Activated naive CD8-positive, alpha-beta T cell treated with anti-CD3 and anti-CD28 coated beads, Interleukin-2, amount 50 U/mL, for 24 hours (primary cell): ENCODE measurements around the gene ECM2.

Experiments used
- ATAC-seq: fragments of 150-1000 bp; cut with Tn5 transposase; one replicate; pipeline ENCODE4 v1.10.0; 2021
- DNase-seq: peaks from one replicate; pipeline ENCODE4 v3.0.0; 2021
- H3K27ac Mint-ChIP-seq: one replicate; pipeline ENCODE4 v1.8.0; 2021; ENCODE audit warnings: mild to moderate bottlenecking, mixed read lengths
- H3K27me3 Mint-ChIP-seq: one replicate; pipeline ENCODE4 v1.8.0; 2021; ENCODE audit warnings: mixed read lengths
- H3K36me3 Mint-ChIP-seq: one replicate; pipeline ENCODE4 v1.8.0; 2021; ENCODE audit warnings: low read depth, mixed read lengths
- H3K4me1 Mint-ChIP-seq: one replicate; pipeline ENCODE4 v1.8.0; 2021; ENCODE audit warnings: mixed read lengths
- H3K4me3 Mint-ChIP-seq: one replicate; pipeline ENCODE4 v1.8.0; 2021; ENCODE audit warnings: mild to moderate bottlenecking, moderate library complexity, mixed read lengths
- H3K9me3 Mint-ChIP-seq: one replicate; pipeline ENCODE4 v1.8.0; 2021; ENCODE audit warnings: mixed read lengths

ECM2 gene

DNA sequence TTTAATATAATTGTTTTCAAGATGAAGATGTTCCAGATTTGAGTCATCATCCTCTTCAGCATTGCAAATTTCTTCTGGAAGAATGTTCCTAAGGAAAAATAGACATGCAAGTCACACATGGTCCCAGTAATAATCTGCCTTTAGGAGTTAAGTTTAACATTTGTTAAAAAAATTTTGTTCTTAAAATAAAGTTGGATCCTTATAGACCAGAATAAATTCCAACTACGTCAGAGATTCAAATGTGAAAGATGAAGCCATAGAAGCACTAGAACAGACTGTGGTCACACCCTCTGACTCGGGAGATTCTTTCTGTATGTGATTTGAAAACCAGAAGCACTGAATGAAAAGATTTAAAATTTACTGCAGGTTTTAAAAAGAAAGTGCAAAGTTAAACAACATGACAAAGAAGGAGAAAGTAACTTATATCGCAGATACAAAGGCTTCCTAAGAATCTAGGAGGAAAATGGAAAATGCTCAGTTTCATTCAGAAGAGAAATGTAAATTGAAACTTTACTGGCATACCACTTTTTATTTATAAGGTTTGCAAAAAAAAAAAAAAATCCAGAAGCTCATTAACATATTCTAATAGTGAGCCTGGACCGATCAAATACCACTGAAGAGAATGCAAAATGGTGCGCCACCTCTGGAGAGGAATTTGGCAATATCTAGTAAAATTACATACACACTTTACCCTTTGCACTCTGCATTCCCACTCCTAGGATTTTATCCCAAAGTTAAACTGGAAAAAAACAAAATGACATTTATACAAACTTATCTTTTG lies 39.2 kb downstream of the ECM2 start:
- H3K27me3 Mint-ChIP-seq: no peaks in the 10 kb centered on the region
- ATAC-seq: no peak
- H3K4me1 Mint-ChIP-seq: no peaks in the 10 kb centered on the region
- H3K4me3 Mint-ChIP-seq: no peak overlapping the region
- no peaks in the 10 kb centered on the region for H3K9me3 Mint-ChIP-seq
- peaks cover 2% of the 10 kb centered on the region for H3K36me3 Mint-ChIP-seq
- DNase-seq: no peak
- no peak overlapping the region for H3K27ac Mint-ChIP-seq

DNA sequence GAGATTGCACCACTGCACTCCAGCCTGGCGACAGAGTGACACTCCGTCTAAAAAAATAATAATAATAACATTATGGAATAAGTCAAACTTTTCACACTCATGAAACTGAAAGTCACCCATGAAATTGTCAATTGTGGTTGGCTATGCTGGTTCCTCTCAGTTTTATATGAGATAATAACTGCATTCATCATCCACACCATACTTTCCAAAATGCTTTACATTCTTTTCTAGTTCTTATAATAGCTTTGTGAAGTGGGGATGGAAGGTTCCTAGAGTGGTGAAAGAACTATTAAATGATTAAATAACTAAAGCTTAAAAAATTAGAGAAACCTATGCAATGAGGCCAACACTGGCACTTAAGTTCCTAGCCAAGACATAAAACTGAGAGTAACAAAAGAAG lies 40.9 kb downstream of the ECM2 start:
- no peak for ATAC-seq
- Mint-ChIP-seq H3K4me1 (no peaks in the 10 kb centered on the region), H3K9me3 (no peaks in the 10 kb centered on the region), H3K4me3 (no peak overlapping the region), H3K27me3 (no peaks in the 10 kb centered on the region), H3K27ac (no peak overlapping the region), H3K36me3 (peaks cover 2% of the 10 kb centered on the region)
- no peak for DNase-seq

DNA sequence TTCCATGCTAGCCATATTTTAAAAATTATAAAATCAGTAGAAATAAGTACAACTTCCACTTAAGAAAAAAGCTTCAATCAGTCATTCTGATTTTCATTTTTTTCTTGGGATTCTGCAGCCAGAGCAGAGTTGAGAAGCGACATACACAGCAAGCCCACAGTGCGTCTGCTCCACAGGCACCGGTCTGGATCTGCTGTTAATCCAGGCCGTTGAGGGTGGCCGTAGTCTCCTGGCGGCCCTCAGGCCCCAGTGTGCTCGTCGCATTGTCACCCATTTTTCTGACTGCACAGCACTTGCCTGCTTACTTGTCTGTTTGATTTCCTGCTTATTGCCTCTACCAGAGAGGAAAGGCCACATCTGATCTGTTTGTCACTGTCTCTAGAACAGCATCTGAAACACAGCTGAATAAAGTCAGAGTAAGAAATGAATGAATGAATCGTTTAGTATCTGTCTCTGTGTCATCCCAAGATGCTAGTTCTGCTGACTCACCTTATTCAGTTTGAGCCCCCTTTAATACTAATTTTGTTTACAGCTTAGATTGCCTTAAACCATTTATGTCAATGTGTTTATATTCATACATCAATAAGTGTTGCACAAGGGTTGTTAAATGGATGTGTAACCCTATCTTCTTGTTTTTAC lies 41.9 kb downstream of the ECM2 start:
- no peak overlapping the region for H3K27ac Mint-ChIP-seq
- H3K36me3 Mint-ChIP-seq: peaks cover 2% of the 10 kb centered on the region
- no peaks in the 10 kb centered on the region for H3K4me1 Mint-ChIP-seq
- no peaks in the 10 kb centered on the region for H3K27me3 Mint-ChIP-seq
- H3K4me3 Mint-ChIP-seq: no peak overlapping the region
- DNase-seq (no peak), ATAC-seq (no peak)
- no peaks in the 10 kb centered on the region for H3K9me3 Mint-ChIP-seq

DNA sequence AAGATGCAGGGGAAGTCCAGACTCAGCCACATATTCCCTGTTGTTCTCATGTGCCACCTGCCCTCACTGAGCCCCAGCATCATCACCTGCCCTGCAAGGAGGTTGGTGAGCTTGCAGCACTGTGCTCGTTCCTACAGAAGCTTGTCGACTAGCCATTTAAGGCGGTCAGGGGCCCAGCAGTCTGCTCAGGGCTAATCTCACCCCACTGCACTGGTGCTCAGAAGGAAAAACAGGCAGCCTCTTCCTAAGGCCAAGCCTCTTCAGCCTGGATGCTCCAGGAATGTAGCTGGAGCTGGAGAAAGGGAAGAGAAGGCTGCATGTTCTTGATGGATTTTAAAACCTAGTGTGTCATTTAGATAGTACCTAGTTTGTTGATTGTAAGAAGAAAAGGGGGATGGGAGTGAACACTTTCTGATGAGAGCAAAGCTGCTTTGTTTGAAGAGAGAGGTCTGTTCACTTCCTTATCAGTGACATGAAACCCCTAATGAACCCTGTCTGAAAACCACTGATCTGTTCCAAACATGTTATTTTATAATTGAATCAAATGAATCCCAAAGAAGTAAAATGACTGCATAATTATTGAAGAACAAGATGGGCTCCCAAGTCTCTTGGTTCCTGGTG lies 42.9 kb downstream of the ECM2 start:
- H3K36me3 Mint-ChIP-seq: peaks cover 2% of the 10 kb centered on the region
- H3K9me3 Mint-ChIP-seq: no peaks in the 10 kb centered on the region
- H3K27ac Mint-ChIP-seq: no peak overlapping the region
- DNase-seq: no peak
- H3K27me3 Mint-ChIP-seq: no peaks in the 10 kb centered on the region
- H3K4me1 Mint-ChIP-seq: no peaks in the 10 kb centered on the region
- no peak for ATAC-seq
- H3K4me3 Mint-ChIP-seq: no peak overlapping the region

DNA sequence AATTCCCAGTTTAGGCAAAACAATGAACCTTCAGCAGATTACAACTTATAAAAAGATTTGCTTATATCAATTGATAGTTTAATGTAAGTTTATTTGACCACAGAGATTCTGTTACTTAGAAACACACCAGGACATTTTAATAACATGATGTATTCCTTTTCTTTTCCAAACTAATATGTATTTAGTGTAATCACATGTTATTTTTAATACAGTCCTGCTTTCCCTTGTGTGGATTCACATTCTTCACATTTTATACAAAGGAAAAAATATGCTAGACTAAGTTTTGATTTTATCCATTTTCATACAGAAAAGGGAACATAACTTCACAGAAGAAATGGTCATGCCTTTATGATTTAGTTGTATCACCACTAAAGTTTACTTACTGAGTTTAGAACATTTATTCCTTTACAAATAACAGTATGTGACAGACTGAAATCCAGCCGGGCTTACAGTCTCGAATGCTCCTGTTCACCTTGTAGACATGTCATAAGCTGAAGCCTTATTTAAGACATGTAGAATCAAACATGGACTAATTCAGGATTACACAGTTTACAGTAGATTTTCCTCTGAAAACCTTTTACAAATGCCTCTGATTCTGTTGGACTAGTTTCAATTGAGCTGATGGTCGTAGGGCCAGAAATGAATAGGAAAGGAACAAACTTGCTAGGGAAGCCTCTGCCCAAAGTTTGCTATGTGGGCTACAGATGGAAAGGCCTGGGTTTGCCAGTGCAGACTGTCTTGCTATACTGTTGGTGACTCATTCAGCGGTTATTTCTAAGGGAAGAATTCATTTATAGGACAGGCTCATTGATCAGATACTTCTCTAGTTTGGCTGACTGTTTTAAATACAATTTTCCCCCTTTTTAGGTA lies 46.9 kb downstream of the ECM2 start:
- DNase-seq: no peak
- Mint-ChIP-seq H3K4me3 (no peak overlapping the region), H3K36me3 (no peaks in the 10 kb centered on the region), H3K27ac (no peak overlapping the region), H3K4me1 (no peaks in the 10 kb centered on the region), H3K27me3 (no peaks in the 10 kb centered on the region), H3K9me3 (no peaks in the 10 kb centered on the region)
- ATAC-seq: no peak

DNA sequence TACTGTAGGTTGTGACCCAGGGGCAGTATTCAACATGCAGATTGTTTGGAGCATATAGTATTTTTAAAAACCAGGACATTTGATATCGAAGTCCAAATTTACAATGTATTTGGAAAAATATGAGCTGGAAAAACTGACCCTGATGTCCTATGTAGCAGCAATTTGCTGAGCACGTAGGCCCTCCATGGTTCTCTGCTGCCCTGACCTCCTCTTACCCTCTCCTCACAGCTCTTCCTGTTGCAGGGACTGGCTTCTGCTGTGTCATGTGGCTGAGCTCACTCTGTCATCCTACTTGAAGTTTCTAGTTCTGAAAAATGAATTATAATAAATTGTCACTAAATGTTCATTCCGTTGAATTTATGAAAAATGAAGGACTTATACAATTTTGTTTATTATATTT lies 49.4 kb downstream of the ECM2 start:
- Mint-ChIP-seq H3K36me3 (no peaks in the 10 kb centered on the region), H3K4me1 (no peaks in the 10 kb centered on the region), H3K4me3 (no peak overlapping the region), H3K27me3 (no peaks in the 10 kb centered on the region), H3K9me3 (no peaks in the 10 kb centered on the region), H3K27ac (no peak overlapping the region)
- no peak for DNase-seq
- no peak for ATAC-seq

DNA sequence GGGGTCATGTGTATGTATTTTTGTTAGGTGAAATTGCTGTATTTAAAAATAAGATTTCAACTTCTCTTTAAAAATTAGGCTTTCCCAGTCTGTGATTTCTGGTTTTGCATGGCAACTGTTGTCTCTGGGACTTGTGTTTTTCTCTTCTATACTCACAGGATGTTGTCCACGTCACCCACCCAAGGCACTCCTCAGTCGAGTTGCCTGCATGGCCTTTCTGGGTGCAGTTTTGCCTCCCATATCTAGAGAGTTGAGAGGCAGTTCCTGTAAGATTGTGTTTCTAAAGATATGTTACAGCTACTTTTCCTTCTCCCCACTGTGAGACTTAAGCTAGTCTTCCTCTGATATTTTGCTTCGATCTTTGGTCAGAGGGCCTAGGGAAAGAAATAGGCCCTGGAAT lies 51.2 kb downstream of the ECM2 start:
- Mint-ChIP-seq H3K27me3 (no peaks in the 10 kb centered on the region), H3K9me3 (no peaks in the 10 kb centered on the region), H3K4me1 (peaks cover 6% of the 10 kb centered on the region), H3K36me3 (no peaks in the 10 kb centered on the region), H3K4me3 (no peak overlapping the region), H3K27ac (no peak overlapping the region)
- ATAC-seq: no peak
- no peak for DNase-seq

DNA sequence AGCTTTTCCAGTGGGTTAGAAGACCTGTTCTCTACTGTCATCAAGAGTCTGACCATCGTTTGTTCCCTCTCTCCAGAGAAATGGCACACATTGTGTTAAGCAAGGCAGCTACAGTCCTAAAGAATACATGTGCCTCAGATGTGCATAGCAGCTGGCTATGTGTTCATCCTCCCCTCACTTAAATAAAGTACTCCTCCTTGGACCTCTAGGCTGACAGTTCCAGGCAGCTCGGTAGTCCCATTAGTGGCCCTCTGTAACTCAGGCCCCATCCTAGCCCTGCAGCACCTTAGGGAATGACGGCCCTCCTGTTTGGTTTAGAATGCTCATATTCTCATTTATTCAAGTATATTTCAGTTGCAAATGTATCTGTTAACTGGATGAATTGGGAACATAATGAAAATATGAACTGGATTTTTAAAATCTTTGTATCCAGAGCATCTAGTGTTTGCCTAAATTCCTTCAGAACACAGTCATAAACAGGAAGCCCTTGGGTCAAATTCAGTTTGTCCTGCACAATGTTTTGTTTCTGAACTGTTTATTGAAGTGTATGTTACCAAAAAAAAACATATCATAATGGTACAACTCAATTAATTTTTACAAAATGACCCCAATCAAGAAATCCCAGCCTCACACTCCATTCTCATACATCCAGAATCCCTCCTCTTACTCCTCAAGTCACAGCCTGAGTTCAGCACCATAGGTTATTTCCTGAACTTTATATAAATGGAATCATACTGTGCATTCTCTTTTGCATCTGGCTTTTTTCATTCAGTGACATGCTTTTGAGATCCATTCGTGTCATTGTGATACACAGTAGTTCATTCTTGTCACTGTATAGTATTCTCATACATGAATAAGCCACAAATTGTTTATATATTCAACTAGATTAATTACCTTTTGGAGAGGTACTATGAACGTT lies 51.9 kb downstream of the ECM2 start:
- H3K4me3 Mint-ChIP-seq: no peak overlapping the region
- H3K27ac Mint-ChIP-seq: no peak overlapping the region
- no peak for ATAC-seq
- H3K9me3 Mint-ChIP-seq: no peaks in the 10 kb centered on the region
- H3K36me3 Mint-ChIP-seq: no peaks in the 10 kb centered on the region
- H3K27me3 Mint-ChIP-seq: no peaks in the 10 kb centered on the region
- DNase-seq: no peak
- peaks cover 6% of the 10 kb centered on the region for H3K4me1 Mint-ChIP-seq

DNA sequence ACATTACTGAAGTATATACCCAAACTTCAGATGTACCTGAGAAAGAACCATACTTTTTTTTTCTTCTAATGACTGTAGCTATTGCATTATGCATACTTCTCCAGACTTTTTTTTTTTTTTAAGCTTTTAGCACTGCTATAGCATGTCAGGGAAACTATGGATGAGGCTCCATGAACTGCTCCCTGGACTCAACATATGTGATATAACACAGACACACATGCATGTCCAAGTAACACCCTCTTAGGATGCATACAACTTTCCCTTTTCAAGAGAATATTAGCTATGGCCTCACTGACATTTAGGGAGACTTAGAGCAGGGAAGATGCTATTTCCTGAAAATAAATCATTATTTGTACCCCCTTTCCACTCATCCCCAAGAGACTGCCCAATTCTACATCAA lies 53.0 kb downstream of the ECM2 start:
- Mint-ChIP-seq H3K27me3 (no peaks in the 10 kb centered on the region), H3K36me3 (no peaks in the 10 kb centered on the region), H3K9me3 (no peaks in the 10 kb centered on the region), H3K4me3 (no peak overlapping the region), H3K27ac (no peak overlapping the region), H3K4me1 (peaks cover 6% of the 10 kb centered on the region)
- no peak for ATAC-seq
- no peak for DNase-seq

DNA sequence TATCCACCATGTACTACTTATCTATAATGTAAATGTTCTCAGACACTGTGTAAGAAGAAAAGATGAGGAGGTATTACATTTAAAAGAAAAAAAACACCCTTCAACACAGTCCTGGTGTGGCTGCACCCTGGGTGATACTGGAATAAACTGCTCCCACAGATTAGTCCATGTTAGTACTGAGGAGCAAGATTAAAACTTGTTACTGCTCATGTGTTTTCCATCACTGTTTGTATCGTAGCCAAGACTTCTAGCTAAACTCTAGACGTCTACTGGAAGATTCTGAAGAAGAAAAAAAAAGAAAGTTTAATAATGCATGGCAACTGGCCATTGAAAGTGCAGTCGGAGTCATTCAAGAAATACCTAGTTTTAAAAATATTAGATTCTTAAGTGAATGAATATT lies 53.5 kb downstream of the ECM2 start, which contains the start of gene ASPN:
ASPN (minus strand) TSS at position 178 of the 400 bp plus-strand sequence.
- Mint-ChIP-seq H3K4me1 (peaks cover 6% of the 10 kb centered on the region), H3K27ac (no peak within 1 kb of the TSS), H3K4me3 (no peak within 1 kb of the TSS), H3K9me3 (no peaks in the 10 kb centered on the region), H3K36me3 (no peaks in the 10 kb centered on the region), H3K27me3 (no peaks in the 10 kb centered on the region)
- ATAC-seq: no peak
- no peak for DNase-seq

DNA sequence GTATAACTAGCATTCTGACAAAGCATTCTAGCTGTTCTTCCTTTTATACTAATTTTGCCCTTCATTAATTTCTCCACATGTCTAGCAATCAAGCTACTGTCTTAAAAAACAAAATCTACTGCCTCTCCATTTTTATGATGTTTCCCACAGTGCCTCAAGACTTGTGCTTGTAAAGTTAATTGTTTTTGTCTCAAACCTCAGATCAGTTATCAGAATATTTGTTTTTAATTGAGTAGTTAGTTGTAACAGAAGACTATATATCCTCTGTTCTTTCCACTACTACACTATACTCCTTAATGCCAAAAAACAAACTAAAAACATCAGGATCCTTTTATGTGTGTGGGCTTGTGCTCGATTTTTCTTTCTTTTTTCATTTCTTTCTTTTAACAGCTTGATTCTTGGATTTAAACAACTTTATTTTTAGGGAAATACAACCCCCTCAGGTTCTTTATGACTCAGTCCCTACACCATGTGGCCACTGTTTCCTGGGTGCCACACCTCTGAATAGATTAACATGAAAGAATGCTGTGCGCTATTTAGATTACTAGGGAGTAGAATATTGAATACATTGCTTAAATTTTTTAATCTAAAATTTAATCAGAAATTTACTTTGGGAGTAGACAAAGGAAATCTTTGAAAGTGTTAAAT lies 54.7 kb downstream of the ECM2 start:
- ATAC-seq (no peak), DNase-seq (no peak)
- Mint-ChIP-seq H3K27me3 (no peaks in the 10 kb centered on the region), H3K4me3 (no peak overlapping the region), H3K9me3 (no peaks in the 10 kb centered on the region), H3K4me1 (peaks cover 6% of the 10 kb centered on the region), H3K36me3 (no peaks in the 10 kb centered on the region), H3K27ac (no peak overlapping the region)

DNA sequence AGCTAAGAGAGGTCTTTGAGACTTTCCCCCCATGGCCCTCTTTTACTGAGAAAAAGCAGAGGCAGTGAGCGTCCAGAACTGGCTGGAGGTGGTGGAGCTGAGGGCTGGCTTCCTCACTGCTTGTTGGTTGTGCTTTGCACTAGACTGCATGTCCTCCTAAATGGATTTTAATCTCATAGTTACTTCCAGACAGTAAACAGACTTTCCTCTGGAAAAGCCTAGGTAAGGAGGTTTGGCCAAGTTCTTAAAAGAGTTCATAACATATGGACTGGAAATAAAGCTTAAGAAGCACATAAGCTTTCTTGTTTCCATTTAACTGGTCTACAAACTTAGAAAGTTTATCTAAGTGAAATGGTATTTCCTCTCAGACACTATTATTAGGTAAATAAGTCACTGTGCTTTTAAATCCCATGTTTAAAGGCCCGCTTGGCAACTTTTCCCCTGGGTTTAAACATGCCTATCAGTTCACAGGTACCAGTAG lies 55.5 kb downstream of the ECM2 start:
- H3K27me3 Mint-ChIP-seq: no peaks in the 10 kb centered on the region
- no peaks in the 10 kb centered on the region for H3K9me3 Mint-ChIP-seq
- no peaks in the 10 kb centered on the region for H3K36me3 Mint-ChIP-seq
- H3K4me3 Mint-ChIP-seq: no peak overlapping the region
- DNase-seq (no peak), ATAC-seq (no peak)
- no peak overlapping the region for H3K27ac Mint-ChIP-seq
- peaks cover 6% of the 10 kb centered on the region for H3K4me1 Mint-ChIP-seq

DNA sequence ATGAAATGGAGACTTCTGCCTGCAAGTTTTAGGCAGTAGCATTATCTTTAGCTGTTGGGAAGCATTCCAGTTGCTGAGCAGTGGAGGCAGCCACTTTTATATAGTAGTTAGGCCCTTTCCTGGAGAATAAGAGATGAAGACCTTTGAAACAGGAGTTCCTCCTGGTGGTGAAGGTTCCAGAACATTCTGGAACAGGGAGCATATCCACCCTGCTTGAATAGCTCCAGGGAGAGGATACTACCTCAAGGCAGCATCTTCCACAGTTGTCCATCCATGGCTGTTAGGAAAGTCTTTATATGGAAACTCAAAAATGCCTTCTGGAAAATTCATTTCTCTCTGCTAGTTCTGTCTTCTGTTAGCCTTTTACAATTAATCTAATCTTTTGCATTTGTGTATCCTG lies 56.4 kb downstream of the ECM2 start:
- Mint-ChIP-seq H3K9me3 (no peaks in the 10 kb centered on the region), H3K36me3 (no peaks in the 10 kb centered on the region), H3K4me1 (peaks cover 6% of the 10 kb centered on the region), H3K27ac (no peak overlapping the region), H3K27me3 (no peaks in the 10 kb centered on the region), H3K4me3 (no peak overlapping the region)
- DNase-seq: no peak
- ATAC-seq: no peak
